SW480 (cell line): ENCODE results near the gene TNRC6A.
"Not testable (repeated sequence)": the region's sequence is repeated elsewhere in the genome, so short reads cannot be mapped to it uniquely, and the experiment has no call there.

ENCODE experiments used
- DNase-seq: peaks from one replicate; pipeline ENCODE4 v3.0.0-alpha.2; 2016; ENCODE audit warnings: low spot score

TNRC6A gene

GRCh38 chr16:24728011-24728410 is 1.4 kb upstream of the TNRC6A start:
- DNase-seq = no peak

DNA sequence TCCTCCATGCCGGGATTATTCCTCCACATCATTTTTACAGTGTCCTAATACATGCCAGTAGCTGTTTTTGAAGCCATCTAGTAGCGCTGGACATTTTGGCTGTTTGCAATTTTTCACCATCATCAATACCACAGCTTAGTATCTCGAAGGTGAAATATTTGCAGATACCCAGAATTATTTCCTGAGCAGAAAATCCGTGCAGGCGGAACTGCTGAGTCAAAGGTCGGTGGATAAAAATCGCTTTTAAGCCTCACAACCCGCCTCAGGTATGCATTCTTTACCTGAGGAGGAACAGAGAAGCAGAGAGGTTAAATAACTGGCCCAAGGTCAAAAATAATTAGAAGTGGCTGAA is 584 bp upstream of the TNRC6A start:
- no peak for DNase-seq

- DNase-seq = no peak
Measured at GRCh38 chr16:24729951-24730815, 732 bp downstream of the TNRC6A start.

DNA sequence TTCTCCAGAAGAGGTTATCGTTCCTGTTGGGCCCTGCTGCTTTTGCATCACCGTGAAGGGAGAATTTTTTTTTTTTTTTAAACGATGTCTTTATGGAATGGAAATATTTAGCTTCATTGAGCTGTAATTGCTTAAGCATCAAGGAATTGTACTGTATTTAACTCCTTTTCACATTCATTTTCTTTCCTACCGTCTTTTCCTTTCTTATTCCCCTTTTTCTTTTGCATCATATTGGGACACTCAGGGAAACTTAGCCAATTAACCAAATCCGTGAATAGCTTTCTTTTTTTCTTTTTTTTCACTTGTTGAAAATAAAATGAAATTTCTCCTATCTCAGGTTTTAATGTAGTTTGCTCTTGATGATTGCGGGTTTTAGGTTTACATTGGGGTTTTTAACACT is 1.5 kb downstream of the TNRC6A start:
- DNase-seq = no peak

DNA sequence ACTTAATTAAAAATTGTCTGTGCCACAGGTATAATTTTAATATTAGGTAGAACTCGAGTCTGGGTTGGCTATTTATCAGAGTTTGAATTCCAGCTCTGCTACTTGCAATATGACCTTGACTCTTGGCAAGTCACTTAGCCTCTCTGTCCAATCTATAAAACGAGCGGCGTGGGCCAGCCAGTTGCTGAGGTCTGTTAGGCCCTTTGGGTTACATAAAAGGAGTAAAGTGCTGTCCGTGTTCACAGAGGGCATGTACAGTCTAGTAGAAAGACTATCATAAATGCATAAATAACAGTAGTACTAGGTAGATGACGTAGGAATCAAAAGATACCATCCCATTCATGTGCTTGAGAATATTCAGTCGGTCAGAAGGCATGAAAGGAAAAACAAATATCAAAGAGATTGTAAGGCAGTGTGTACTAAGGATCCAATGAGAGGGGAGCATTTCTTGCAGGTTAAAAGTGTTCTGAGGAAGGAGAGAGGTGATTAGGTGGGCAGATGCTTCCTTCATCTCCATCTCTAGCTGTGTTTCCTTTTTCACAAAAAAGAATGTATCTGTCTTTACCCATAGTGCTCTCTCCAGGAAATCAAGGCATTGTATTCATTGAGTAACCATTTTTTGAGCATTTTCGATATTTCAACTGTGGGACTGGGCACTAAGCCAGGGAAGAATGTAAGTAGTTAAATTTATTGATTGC is 2.4 kb downstream of the TNRC6A start:
- DNase-seq = no peak

- DNase-seq = no peak
Measured at GRCh38 chr16:24734382-24734781, 4.9 kb downstream of the TNRC6A start.

GRCh38 chr16:24736758-24737157 is 7.3 kb downstream of the TNRC6A start:
- peak; percentile 35 for DNase-seq

DNA sequence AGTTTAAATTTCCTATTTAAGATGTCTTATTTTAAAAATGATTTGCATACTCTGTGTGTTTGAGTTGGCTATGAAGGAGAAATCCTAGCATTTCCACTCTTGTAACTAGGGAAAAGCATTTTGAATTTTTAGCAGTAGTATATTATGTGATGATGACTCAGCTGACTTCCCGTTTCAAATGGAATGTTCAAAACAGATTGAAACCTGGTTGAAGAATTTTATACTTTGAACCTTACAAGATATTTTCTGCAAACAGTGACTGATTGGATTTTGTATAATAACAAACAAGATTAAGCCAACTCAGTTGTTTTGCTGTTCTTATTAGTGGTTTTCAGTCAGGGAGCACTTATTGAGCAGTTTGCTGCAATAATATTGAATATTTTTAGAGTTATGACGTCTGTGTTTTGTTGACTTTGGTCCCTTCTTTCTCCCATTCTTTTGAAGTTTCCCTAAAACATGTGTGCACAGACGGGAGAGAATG is 8.0 kb downstream of the TNRC6A start:
- no peak for DNase-seq

- DNase-seq = no peak
Measured at GRCh38 chr16:24737916-24738594, 8.6 kb downstream of the TNRC6A start.

DNA sequence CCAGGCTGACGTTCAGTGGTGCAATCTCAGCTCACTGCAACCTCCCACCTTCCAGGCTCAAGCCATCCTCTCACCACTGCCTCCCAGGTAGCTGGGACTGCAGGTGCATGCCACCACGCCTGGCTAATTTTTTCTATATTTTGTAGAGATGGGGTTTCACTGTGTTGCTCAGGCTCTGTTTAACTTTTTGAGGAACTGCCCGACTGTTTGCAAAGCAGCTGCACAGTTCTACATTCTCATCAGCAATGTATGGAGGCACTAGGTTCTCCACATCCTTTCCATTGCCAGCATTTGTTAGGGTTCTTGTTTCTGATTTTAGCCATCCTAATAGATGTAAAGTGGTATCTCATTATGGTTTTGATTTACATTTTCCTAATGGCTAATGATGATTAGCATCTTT is 9.4 kb downstream of the TNRC6A start:
- DNase-seq = no peak

DNA sequence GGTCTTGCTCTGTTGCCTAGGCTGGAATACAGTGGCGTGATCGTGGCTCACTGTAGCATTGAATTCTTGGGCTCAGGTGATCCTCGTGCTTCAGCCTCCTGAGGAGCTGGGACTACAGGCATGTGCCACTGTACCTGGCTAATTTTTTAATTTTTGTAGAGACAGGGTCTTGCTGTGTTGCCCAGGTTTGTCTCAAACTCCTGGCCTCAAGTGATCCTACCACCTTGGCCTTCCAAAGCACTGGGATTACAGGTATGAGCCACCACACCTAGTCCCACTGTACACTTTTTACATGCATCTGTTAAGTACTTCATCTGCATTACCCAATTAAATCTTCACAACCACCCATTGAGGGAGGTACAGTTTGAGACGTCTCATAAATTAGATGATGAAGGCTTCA is 12.4 kb downstream of the TNRC6A start:
- DNase-seq = no peak

DNA sequence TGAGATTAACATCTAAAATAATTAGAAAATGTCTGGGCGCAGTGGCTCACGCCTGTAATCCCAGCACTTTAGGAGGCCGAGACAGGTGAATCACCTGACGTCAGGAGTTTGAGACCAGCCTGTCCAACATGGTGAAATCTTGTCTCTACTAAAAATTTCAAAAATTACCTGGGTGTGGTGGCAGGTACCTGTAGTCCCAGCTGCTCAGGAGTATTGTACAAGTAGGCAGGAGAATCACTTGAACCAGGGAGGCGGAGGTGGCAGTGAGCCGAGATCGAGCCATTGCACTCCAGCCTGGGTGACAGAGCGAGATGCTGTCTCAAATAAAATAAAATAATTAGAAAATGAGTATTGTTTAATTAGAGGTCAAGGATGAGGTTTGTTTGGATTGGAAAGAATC is 13.2 kb downstream of the TNRC6A start:
- DNase-seq = not testable (repeated sequence)

- DNase-seq = no peak
Measured at GRCh38 chr16:24745391-24745790, 15.9 kb downstream of the TNRC6A start.

DNA sequence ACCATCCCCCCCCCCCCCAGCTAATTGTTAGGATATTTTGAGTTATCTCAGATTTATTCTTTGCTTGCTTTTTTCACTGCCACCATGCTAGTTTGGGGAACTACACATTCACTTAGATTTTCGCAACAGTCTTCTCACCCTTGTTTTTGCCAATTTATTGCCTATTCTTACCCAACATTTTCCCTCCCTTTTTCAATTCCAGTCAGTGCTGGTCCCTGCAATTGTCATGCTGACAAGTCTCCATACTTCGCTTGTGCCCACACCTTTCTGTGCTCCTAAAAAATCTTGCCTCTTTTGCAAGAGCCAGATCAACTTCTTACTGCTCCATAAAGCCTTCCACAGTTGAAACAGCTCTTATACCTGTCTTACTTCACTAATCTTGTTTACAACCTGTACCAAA is 16.3 kb downstream of the TNRC6A start:
- no peak for DNase-seq

- no peak for DNase-seq
Measured at GRCh38 chr16:24747441-24747840, 18.0 kb downstream of the TNRC6A start.

DNA sequence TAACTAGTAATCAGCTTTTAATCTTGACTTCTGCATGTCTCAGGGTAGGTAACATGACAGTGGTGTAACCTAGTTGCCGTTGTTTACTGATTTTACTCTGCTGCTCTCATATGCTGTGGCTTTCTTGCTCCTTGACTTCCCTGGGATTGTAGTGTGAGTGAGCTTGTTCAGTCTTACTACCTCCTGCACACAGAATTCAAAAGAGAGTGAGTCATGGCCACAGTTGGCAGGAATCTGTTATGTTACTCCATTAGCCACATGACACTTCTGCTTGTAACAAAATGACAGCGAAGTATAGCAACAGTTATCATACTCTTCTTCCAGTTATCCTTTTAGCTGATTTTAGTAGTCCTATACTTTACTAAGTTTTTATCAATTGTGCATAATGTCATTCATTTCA is 18.8 kb downstream of the TNRC6A start:
- DNase-seq = peak; percentile 32

DNA sequence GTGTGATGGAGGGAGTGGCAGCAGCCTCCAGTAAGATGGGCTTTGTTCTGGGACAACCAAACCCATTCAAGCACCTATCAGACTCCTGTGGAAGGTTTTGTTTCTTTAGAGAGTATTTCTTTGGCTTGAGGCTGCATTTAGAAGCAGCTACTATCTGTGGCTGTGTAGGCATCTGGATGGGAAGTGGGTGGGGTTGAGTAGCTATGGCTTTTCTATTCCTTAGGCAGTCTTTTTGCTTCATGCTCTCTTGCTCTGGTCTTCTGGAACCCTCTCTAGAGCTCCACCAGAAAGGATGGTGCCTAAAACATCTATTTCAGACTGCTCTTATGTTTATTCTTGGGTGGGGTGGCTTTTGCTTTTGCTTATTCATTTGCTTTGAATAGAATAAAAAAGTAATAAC is 19.9 kb downstream of the TNRC6A start:
- no peak for DNase-seq

GRCh38 chr16:24749872-24750271 is 20.4 kb downstream of the TNRC6A start:
- DNase-seq = not testable (repeated sequence)

GRCh38 chr16:24753000-24753399 is 23.5 kb downstream of the TNRC6A start:
- DNase-seq = no peak

- no peak for DNase-seq
Measured at GRCh38 chr16:24753437-24753836, 24.0 kb downstream of the TNRC6A start.

- DNase-seq = no peak
Measured at GRCh38 chr16:24754543-24754942, 25.1 kb downstream of the TNRC6A start.

DNA sequence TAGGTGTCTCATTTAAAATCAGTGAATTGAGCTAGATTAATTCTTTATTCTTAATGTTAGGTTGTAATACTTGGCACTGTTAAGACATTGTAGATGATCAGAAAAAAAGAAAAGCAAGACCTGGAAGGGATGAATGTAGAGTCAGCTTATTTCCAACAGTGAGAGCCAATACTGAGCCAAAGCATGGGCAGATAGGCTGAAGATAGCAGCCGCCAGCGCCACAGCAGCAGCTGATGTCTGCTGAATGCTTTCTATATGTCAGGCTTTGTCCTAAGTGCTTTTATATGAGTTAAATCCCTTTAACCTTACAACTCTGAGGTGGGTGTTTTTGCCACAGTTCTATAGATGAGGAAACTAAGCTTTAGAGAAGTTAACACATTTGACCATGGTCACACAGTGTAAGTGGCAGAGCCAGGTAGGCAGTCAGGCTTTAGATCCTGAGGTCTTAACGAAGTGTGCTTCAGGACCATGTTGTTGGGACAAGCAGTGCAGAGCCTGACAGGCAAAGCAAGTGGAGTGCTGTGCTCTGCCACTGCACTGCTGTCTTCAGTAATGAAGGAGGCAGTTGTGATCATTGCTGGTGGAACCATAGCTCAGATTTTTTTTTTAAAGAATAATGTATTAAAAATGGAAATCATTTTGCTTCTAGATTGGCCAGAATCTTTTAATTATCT is 25.9 kb downstream of the TNRC6A start:
- no peak for DNase-seq
